Astrocyte (in vitro differentiated cells and primary cell): ENCODE measurements around the gene EXOC4. TPM values are rescaled to one million over a fixed set of nuclear protein-coding genes. Genes with fewer than 3 reads are reported as not detected.

ENCODE experiments used
- DNase-seq: peaks from one replicate; pipeline ENCODE4 v3.0.0-alpha.2; 2010; ENCODE audit warnings: low read depth
- FAIRE-seq: peaks from 2 replicates; lab custom pipeline; 2011; peaks lifted over from hg19 to GRCh38; lab: Jason Lieb, UNC
- H2AFZ ChIP-seq: 2 replicates; pipeline ENCODE4 v1.6.0; 2012; ENCODE audit warnings: low read depth, low read length, inconsistent platforms
- H3K27ac ChIP-seq: 2 replicates; pipeline ENCODE4 v1.5.1; 2011; ENCODE audit warnings: low read depth, low read length, inconsistent platforms
- H3K27me3 ChIP-seq: 2 replicates; pipeline ENCODE4 v1.6.0; 2011; ENCODE audit warnings: low read length, inconsistent platforms; ENCODE audit not compliant: insufficient read depth
- H3K36me3 ChIP-seq: 2 replicates; pipeline ENCODE4 v1.5.1; 2011; ENCODE audit warnings: low read length, inconsistent platforms; ENCODE audit not compliant: insufficient read depth
- H3K4me1 ChIP-seq: 2 replicates; pipeline ENCODE4 v1.5.1; 2011; ENCODE audit warnings: low read length, inconsistent platforms; ENCODE audit not compliant: insufficient read depth
- H3K4me2 ChIP-seq: 2 replicates; pipeline ENCODE4 v1.6.0; 2012; ENCODE audit warnings: low read length, inconsistent platforms
- H3K4me3 ChIP-seq: 2 replicates; pipeline ENCODE4 v1.5.1; 2011; ENCODE audit warnings: low read depth, mild to moderate bottlenecking, low read length, inconsistent platforms; ENCODE audit not compliant: insufficient read depth
- H3K79me2 ChIP-seq: 2 replicates; pipeline ENCODE4 v1.6.0; 2012; ENCODE audit warnings: mild to moderate bottlenecking, low read length, inconsistent platforms; ENCODE audit not compliant: insufficient read depth
- H3K9ac ChIP-seq: 2 replicates; pipeline ENCODE4 v1.6.0; 2012; ENCODE audit warnings: mild to moderate bottlenecking, low read length, inconsistent platforms
- H3K9me3 ChIP-seq: 2 replicates; pipeline ENCODE4 v1.5.1; 2012; ENCODE audit warnings: low read depth, mild to moderate bottlenecking, low read length, inconsistent platforms; ENCODE audit not compliant: insufficient read depth
- H4K20me1 ChIP-seq: 2 replicates; pipeline ENCODE4 v1.6.0; 2012; ENCODE audit warnings: low read length, inconsistent platforms; ENCODE audit not compliant: insufficient read depth
- H3K27ac Mint-ChIP-seq: one replicate; pipeline ENCODE4 v1.8.0; 2021; ENCODE audit warnings: mild to moderate bottlenecking, mixed read lengths; ENCODE audit not compliant: unreplicated experiment
- H3K27me3 Mint-ChIP-seq: one replicate; pipeline ENCODE4 v1.8.0; 2021; ENCODE audit warnings: low read depth, mixed read lengths; ENCODE audit not compliant: unreplicated experiment
- H3K36me3 Mint-ChIP-seq: one replicate; pipeline ENCODE4 v1.8.0; 2021; ENCODE audit warnings: low read depth, mixed read lengths; ENCODE audit not compliant: unreplicated experiment
- H3K4me1 Mint-ChIP-seq: one replicate; pipeline ENCODE4 v1.8.0; 2021; ENCODE audit warnings: low read depth, mixed read lengths; ENCODE audit not compliant: unreplicated experiment
- H3K4me3 Mint-ChIP-seq: one replicate; pipeline ENCODE4 v1.8.0; 2021; ENCODE audit warnings: mild to moderate bottlenecking, moderate library complexity, mixed read lengths; ENCODE audit not compliant: unreplicated experiment
- H3K9me3 Mint-ChIP-seq: one replicate; pipeline ENCODE4 v1.8.0; 2021; ENCODE audit warnings: mild to moderate bottlenecking, mixed read lengths; ENCODE audit not compliant: unreplicated experiment
- CTCF ChIP-seq: IDR thresholded peaks from 2 replicates; pipeline ENCODE4 v1.5.1; 2011; ENCODE audit warnings: low read depth, mild to moderate bottlenecking, inconsistent platforms, low read length, moderate library complexity; ENCODE audit not compliant: insufficient read depth
- EZH2 ChIP-seq: IDR thresholded peaks from 2 replicates; pipeline ENCODE4 v1.6.1; 2012; ENCODE audit warnings: mild to moderate bottlenecking, low read length, inconsistent platforms; ENCODE audit not compliant: insufficient read depth
- total RNA-seq: library from RNA; stranded (reverse); gene quantifications from 2 replicates; pipeline ENCODE4 v1.2.1, GENCODE V29; 2021

EXOC4 gene
- total RNA-seq, 1 donor from 2014 or later, result 57.5 TPM

DNA sequence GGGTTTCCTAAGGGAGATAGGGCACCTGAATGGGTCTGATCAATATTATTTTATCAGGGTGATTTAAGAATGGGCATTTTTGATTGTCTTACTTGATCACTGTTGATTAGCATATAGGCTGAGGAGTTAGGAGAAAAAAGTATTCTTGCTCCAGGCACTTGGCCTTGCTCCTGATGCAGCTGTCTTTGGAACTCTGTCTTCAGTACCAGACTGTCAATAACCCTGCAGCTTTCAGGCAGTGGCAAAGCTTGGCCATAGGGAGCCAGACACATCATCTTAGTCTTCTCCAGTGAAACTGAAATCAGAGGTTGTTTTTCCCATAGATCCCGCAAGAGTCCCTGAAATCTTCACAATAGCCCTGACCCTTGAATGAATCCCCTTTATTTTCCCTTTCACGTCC, 47.2 kb downstream of the EXOC4 start:
- no peaks in the 10 kb centered on the region for H3K4me1 ChIP-seq
- H3K36me3 ChIP-seq, result no peaks in the 10 kb centered on the region
- no peaks in the 10 kb centered on the region for H3K36me3 Mint-ChIP-seq
- H2AFZ ChIP-seq, result no peak overlapping the region
- H3K27me3 ChIP-seq, result no peaks in the 10 kb centered on the region
- FAIRE-seq, result no peak
- H3K79me2 ChIP-seq, result peaks cover 3% of the 10 kb centered on the region
- H3K4me3 ChIP-seq, result no peak overlapping the region
- H3K4me3 Mint-ChIP-seq, result no peak overlapping the region
- peaks cover 31% of the 10 kb centered on the region for H4K20me1 ChIP-seq
- H3K27me3 Mint-ChIP-seq, result no peaks in the 10 kb centered on the region
- no peaks in the 10 kb centered on the region for H3K9me3 ChIP-seq
- H3K9me3 Mint-ChIP-seq, result no peaks in the 10 kb centered on the region
- H3K4me1 Mint-ChIP-seq, result no peaks in the 10 kb centered on the region
- TF ChIP-seq EZH2 (no peak), CTCF (no peak)
- no peak for DNase-seq
- H3K9ac ChIP-seq, result no peak overlapping the region
- H3K27ac Mint-ChIP-seq, result no peak overlapping the region
- no peak overlapping the region for H3K4me2 ChIP-seq
- H3K27ac ChIP-seq, result no peak overlapping the region

DNA sequence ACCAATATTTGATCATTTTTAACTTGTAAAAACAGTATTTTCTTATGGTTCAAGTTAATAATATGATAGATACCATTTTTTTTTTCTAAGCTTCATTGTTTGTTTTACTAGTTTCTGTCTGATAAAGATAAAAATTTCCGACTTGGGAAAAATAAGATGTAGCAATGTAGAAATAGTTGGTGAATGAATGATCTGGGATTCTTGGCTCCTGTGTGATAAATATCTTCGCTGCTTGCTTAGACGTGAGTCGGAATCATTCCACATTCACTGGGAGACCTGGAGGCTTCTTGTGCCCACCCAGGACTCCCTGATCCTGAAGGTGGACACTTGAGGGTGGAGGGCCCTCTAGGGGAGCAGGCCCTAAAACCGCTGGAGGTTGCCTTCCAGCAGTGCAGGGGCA, 47.9 kb downstream of the EXOC4 start:
- Histone ChIP-seq H3K9me3 (no peaks in the 10 kb centered on the region), H3K4me2 (no peak overlapping the region), H3K36me3 (no peaks in the 10 kb centered on the region), H3K27ac (no peak overlapping the region), H4K20me1 (peaks cover 31% of the 10 kb centered on the region), H3K27me3 (no peaks in the 10 kb centered on the region), H3K9ac (no peak overlapping the region), H2AFZ (no peak overlapping the region), H3K4me3 (no peak overlapping the region), H3K4me1 (no peaks in the 10 kb centered on the region), H3K79me2 (peaks cover 3% of the 10 kb centered on the region)
- no peaks in the 10 kb centered on the region for H3K9me3 Mint-ChIP-seq
- no peaks in the 10 kb centered on the region for H3K27me3 Mint-ChIP-seq
- H3K27ac Mint-ChIP-seq, result no peak overlapping the region
- H3K4me3 Mint-ChIP-seq, result no peak overlapping the region
- FAIRE-seq (no peak), DNase-seq (peak; percentile 28)
- H3K36me3 Mint-ChIP-seq, result peaks cover 2% of the 10 kb centered on the region
- TF ChIP-seq EZH2 (no peak), CTCF (no peak)
- no peaks in the 10 kb centered on the region for H3K4me1 Mint-ChIP-seq

- Mint-ChIP-seq H3K4me1 (no peaks in the 10 kb centered on the region), H3K9me3 (no peaks in the 10 kb centered on the region), H3K36me3 (peaks cover 3% of the 10 kb centered on the region), H3K27ac (no peak overlapping the region), H3K27me3 (no peaks in the 10 kb centered on the region), H3K4me3 (no peak overlapping the region)
- H4K20me1 ChIP-seq, result peaks cover 31% of the 10 kb centered on the region
- H3K9ac ChIP-seq, result no peak overlapping the region
- H3K4me2 ChIP-seq, result no peak overlapping the region
- H3K36me3 ChIP-seq, result peaks cover 3% of the 10 kb centered on the region
- FAIRE-seq (no peak), DNase-seq (peak; percentile 33)
- no peaks in the 10 kb centered on the region for H3K27me3 ChIP-seq
- H2AFZ ChIP-seq, result no peak overlapping the region
- no peaks in the 10 kb centered on the region for H3K9me3 ChIP-seq
- H3K27ac ChIP-seq, result no peak overlapping the region
- H3K4me1 ChIP-seq, result no peaks in the 10 kb centered on the region
- TF ChIP-seq CTCF (no peak), EZH2 (no peak)
- peaks cover 3% of the 10 kb centered on the region for H3K79me2 ChIP-seq
- H3K4me3 ChIP-seq, result no peak overlapping the region
Observed at GRCh38 chr7:133301444-133301843, 48.6 kb downstream of the EXOC4 start.
